Measurements from ENCODE around the gene IPCEF1.

The IPCEF1 gene

DNA sequence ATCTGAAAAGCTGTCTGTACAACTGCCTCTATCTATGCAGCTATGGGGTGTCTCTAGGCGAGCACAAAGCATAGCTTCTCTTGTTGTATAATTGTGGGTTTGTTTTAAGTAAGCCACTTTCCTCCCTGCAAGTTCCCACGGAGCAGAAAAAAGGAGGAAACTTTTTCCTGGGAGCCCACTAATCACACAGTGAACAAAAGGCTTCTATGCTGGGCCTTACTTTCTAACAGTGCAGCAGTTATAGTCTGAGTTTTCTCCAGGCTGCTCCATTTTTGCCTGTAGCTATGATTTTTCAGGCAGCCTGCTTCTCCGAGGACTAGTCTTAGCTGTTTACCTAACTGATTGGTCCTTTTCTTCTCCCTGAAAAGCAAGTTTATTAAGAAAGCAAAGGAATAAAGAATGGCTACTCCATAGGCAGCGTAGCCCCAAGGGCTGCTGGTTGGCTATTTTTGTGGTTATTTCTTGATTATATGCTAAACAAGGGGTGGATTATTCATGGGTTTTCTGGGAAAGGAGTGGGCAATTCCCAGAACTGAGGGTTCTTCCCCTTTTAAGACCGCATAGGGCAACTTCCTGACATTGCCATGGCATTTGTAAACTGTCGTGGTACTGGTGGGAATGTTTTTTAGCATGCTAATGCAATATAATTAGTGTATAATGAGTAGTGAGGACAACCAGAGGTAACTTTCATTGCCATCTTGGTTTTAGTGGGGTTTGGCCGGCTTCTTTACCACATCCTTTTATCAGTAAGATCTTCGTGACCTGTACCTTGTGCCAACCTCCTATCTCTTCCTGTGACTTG lies 233.2 kb downstream of the IPCEF1 start:
- Histone ChIP-seq H3K79me2 (ENCODE audit: insufficient read depth, low read length) (no peaks in the 10 kb centered on the region), H2AFZ (ENCODE audit: low read length) (no peak overlapping the region), H3K4me2 (ENCODE audit: low read depth, low read length, poor library complexity, severe bottlenecking) (no peak overlapping the region), H3K4me1 (ENCODE audit: insufficient read depth, low read length, poor library complexity, severe bottlenecking) (no peaks in the 10 kb centered on the region), H3K4me3 (ENCODE audit: low read length, poor library complexity, severe bottlenecking) (no peak overlapping the region), H3K9ac (ENCODE audit: low read depth, low read length, poor library complexity, severe bottlenecking) (no peak overlapping the region), H3K36me3 (ENCODE audit: insufficient read depth, low read length) (no peaks in the 10 kb centered on the region), H3F3A (ENCODE audit: low read depth) (no peaks in the 10 kb centered on the region), H3K9me3 (ENCODE audit: insufficient read depth, low read depth, low read length) (no peaks in the 10 kb centered on the region), H3K9me2 (replicated peaks; ENCODE audit: low read depth, low read length) (no peaks in the 10 kb centered on the region), H4K20me1 (ENCODE audit: insufficient read depth, low read length, poor library complexity, severe bottlenecking) (no peaks in the 10 kb centered on the region), H3K27me3 (ENCODE audit: insufficient read depth, low read length, poor library complexity, severe bottlenecking) (no peaks in the 10 kb centered on the region)
- TF ChIP-seq, protein P1, sequence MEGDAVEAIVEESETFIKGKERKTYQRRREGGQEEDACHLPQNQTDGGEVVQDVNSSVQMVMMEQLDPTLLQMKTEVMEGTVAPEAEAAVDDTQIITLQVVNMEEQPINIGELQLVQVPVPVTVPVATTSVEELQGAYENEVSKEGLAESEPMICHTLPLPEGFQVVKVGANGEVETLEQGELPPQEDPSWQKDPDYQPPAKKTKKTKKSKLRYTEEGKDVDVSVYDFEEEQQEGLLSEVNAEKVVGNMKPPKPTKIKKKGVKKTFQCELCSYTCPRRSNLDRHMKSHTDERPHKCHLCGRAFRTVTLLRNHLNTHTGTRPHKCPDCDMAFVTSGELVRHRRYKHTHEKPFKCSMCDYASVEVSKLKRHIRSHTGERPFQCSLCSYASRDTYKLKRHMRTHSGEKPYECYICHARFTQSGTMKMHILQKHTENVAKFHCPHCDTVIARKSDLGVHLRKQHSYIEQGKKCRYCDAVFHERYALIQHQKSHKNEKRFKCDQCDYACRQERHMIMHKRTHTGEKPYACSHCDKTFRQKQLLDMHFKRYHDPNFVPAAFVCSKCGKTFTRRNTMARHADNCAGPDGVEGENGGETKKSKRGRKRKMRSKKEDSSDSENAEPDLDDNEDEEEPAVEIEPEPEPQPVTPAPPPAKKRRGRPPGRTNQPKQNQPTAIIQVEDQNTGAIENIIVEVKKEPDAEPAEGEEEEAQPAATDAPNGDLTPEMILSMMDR (conservative IDR thresholded peaks at IDR 0.05; ENCODE audit: low read length) = no peak
- TF ChIP-seq EZH2phosphoT487 (IDR thresholded peaks at IDR 0.05; ENCODE audit: borderline replicate concordance) = no peak

DNA sequence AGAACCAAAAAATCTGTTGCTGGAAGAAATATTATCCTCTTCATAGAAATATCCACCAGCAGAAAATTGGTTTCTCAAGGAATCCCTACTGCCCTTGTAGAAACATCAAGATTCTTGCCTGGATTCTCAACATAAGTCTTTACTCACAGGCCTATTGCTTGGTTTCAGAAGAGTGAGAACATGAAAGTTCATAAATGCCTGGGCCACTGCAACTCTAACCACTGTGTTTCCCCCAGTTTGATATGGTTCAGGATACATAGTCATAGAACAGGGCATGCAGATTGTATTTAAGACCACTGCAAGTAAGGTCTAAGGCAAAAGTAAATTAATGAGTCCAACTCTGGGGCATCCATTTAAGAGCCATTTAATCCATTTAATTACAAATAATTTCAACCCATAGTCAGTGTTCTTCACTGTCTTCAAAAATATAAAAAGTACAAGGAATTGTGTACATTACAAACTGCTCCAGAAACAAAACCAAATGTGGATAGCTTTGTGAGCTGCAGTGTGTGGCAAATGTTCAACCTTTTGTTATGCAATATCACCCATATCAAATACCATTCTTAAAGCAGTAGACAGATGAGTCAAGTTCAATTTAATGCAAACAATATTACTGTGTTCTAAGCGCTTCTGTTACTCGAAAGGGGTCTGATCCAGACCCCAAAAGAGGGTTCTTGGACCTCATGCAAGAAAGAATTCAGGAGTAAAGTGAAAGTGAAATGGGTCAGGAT lies 234.2 kb downstream of the IPCEF1 start:
- no peaks in the 10 kb centered on the region for H4K20me1 ChIP-seq (ENCODE audit: insufficient read depth, low read length, poor library complexity, severe bottlenecking)
- no peaks in the 10 kb centered on the region for H3K36me3 ChIP-seq (ENCODE audit: insufficient read depth, low read length)
- no peak for TF ChIP-seq EZH2phosphoT487 (IDR thresholded peaks at IDR 0.05; ENCODE audit: borderline replicate concordance)

DNA sequence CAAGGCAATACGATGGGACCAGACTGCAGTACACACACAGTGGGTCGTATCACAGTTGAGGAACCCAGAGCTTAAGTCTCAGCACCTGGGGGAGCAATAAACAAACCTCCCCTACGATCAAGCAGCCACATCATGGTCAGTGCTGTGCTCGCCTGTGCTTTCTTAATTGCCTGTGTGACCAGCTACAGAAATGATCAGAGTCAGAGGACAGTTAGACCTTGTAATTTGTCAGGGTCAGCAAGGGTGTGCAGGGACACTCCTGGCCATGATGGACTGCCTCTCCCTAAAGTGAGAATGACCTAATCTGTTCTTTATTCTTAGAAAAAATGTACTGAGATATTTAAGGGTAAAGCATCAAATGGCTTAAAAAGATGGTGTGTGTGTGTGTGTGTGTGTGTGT lies 239.1 kb downstream of the IPCEF1 start:
- Histone ChIP-seq H3K79me2 (ENCODE audit: insufficient read depth, low read length) (no peaks in the 10 kb centered on the region), H3K4me3 (ENCODE audit: low read length, poor library complexity, severe bottlenecking) (no peak overlapping the region), H4K20me1 (ENCODE audit: insufficient read depth, low read length, poor library complexity, severe bottlenecking) (no peaks in the 10 kb centered on the region), H3K4me2 (ENCODE audit: low read depth, low read length, poor library complexity, severe bottlenecking) (no peak overlapping the region), H2AFZ (ENCODE audit: low read length) (no peak overlapping the region), H3F3A (ENCODE audit: low read depth) (no peaks in the 10 kb centered on the region), H3K4me1 (ENCODE audit: insufficient read depth, low read length, poor library complexity, severe bottlenecking) (no peaks in the 10 kb centered on the region), H3K9me3 (ENCODE audit: insufficient read depth, low read depth, low read length) (no peaks in the 10 kb centered on the region), H3K27me3 (ENCODE audit: insufficient read depth, low read length, poor library complexity, severe bottlenecking) (no peaks in the 10 kb centered on the region), H3K9me2 (replicated peaks; ENCODE audit: low read depth, low read length) (no peaks in the 10 kb centered on the region), H3K9ac (ENCODE audit: low read depth, low read length, poor library complexity, severe bottlenecking) (no peak overlapping the region), H3K36me3 (ENCODE audit: insufficient read depth, low read length) (no peaks in the 10 kb centered on the region)
- TF ChIP-seq, protein P1 (conservative IDR thresholded peaks at IDR 0.05; ENCODE audit: low read length) = no peak
- no peak for TF ChIP-seq EZH2phosphoT487 (IDR thresholded peaks at IDR 0.05; ENCODE audit: borderline replicate concordance)

More for the DNA sequence above, 234.2 kb downstream of the IPCEF1 start:
- no peak overlapping the region for H3K9ac ChIP-seq (ENCODE audit: low read depth, low read length, poor library complexity, severe bottlenecking)
- H3K4me2 ChIP-seq (ENCODE audit: low read depth, low read length, poor library complexity, severe bottlenecking) = no peak overlapping the region
- no peaks in the 10 kb centered on the region for H3K27me3 ChIP-seq (ENCODE audit: insufficient read depth, low read length, poor library complexity, severe bottlenecking)
- H3K4me1 ChIP-seq (ENCODE audit: insufficient read depth, low read length, poor library complexity, severe bottlenecking) = no peaks in the 10 kb centered on the region
- H3K9me3 ChIP-seq (ENCODE audit: insufficient read depth, low read depth, low read length) = no peaks in the 10 kb centered on the region
- no peaks in the 10 kb centered on the region for H3F3A ChIP-seq (ENCODE audit: low read depth)
- no peaks in the 10 kb centered on the region for H3K79me2 ChIP-seq (ENCODE audit: insufficient read depth, low read length)
- H3K9me2 ChIP-seq (replicated peaks; ENCODE audit: low read depth, low read length) = no peaks in the 10 kb centered on the region
- no peak overlapping the region for H3K4me3 ChIP-seq (ENCODE audit: low read length, poor library complexity, severe bottlenecking)
- H2AFZ ChIP-seq (ENCODE audit: low read length) = no peak overlapping the region
